ENCODE measurements around the gene TSBP1.

- TF ChIP-seq CTCF (IDR thresholded peaks at IDR 0.05) (no peak), POLR2A (IDR thresholded peaks at IDR 0.05) (no peak)
These were observed 44.3 kb upstream of the TSBP1 start for GRCh38 chr6:32416036-32416435.
